ENCODE measurements around the gene RFX3. TPM values are rescaled to one million over a fixed set of nuclear protein-coding genes. Genes with fewer than 3 reads are reported as not detected.

The RFX3 gene
- total and polyA plus RNA-seq, 4 donors: 16.7 to 44.0 (median 26.8) TPM

- Histone ChIP-seq H3K4me3 (ENCODE audit: low read depth, low read length) (no peak overlapping the region), H3K9me3 (ENCODE audit: control insufficient read depth, insufficient read depth, low read length) (no peaks in the 10 kb centered on the region), H3K36me3 (ENCODE audit: control insufficient read depth, insufficient read depth, low read length) (peaks cover 3% of the 10 kb centered on the region), H3K27me3 (ENCODE audit: control insufficient read depth, insufficient read depth, low read length) (no peaks in the 10 kb centered on the region), H3K27ac (ENCODE audit: low read depth, low read length) (no peak overlapping the region), H3K4me1 (ENCODE audit: control insufficient read depth, insufficient read depth, low read length) (no peaks in the 10 kb centered on the region)
- WGBS (ENCODE audit: insufficient coverage): 100% methylated on average over 1 of the region's 2 CpGs
- no peak for DNase-seq (ENCODE audit: low read depth in 4 of 6, low spot score in 6 of 6)
These were observed 134.4 kb downstream of the RFX3 start for GRCh38 chr9:3391414-3391813.

- no peaks in the 10 kb centered on the region for H3K36me3 ChIP-seq (ENCODE audit: control insufficient read depth, insufficient read depth, low read length)
- no CpG with 5 or more reads among the region's 1 CpG for WGBS (ENCODE audit: insufficient coverage)
- no peaks in the 10 kb centered on the region for H3K9me3 ChIP-seq (ENCODE audit: control insufficient read depth, insufficient read depth, low read length)
- no peak overlapping the region for H3K4me3 ChIP-seq (ENCODE audit: low read depth, low read length)
- H3K27me3 ChIP-seq (ENCODE audit: control insufficient read depth, insufficient read depth, low read length): no peaks in the 10 kb centered on the region
- H3K4me1 ChIP-seq (ENCODE audit: control insufficient read depth, insufficient read depth, low read length): no peaks in the 10 kb centered on the region
- no peak for DNase-seq (ENCODE audit: low read depth in 4 of 6, low spot score in 6 of 6)
- H3K27ac ChIP-seq (ENCODE audit: low read depth, low read length): no peak overlapping the region
These were observed 139.0 kb downstream of the RFX3 start for GRCh38 chr9:3386753-3387152.

GRCh38 chr9:3385871-3386270 is 139.9 kb downstream of the RFX3 start:
- Histone ChIP-seq H3K36me3 (ENCODE audit: control insufficient read depth, insufficient read depth, low read length) (no peaks in the 10 kb centered on the region), H3K9me3 (ENCODE audit: control insufficient read depth, insufficient read depth, low read length) (no peaks in the 10 kb centered on the region), H3K27ac (ENCODE audit: low read depth, low read length) (no peak overlapping the region), H3K4me1 (ENCODE audit: control insufficient read depth, insufficient read depth, low read length) (no peaks in the 10 kb centered on the region), H3K4me3 (ENCODE audit: low read depth, low read length) (no peak overlapping the region), H3K27me3 (ENCODE audit: control insufficient read depth, insufficient read depth, low read length) (no peaks in the 10 kb centered on the region)
- no CpG with 5 or more reads among the region's 1 CpG for WGBS (ENCODE audit: insufficient coverage)
- DNase-seq (ENCODE audit: low read depth in 4 of 6, low spot score in 6 of 6): no peak

GRCh38 chr9:3371842-3372241 is 154.0 kb downstream of the RFX3 start:
- DNase-seq (ENCODE audit: low read depth in 4 of 6, low spot score in 6 of 6): no peak
- H3K9me3 ChIP-seq (ENCODE audit: control insufficient read depth, insufficient read depth, low read length): no peaks in the 10 kb centered on the region
- 100% methylated on average over 1 of the region's 2 CpGs for WGBS (ENCODE audit: insufficient coverage)

GRCh38 chr9:3370715-3371114 is 155.1 kb downstream of the RFX3 start:
- Histone ChIP-seq H3K36me3 (ENCODE audit: control insufficient read depth, insufficient read depth, low read length) (no peaks in the 10 kb centered on the region), H3K4me1 (ENCODE audit: control insufficient read depth, insufficient read depth, low read length) (no peaks in the 10 kb centered on the region), H3K27ac (ENCODE audit: low read depth, low read length) (no peak overlapping the region), H3K27me3 (ENCODE audit: control insufficient read depth, insufficient read depth, low read length) (no peaks in the 10 kb centered on the region), H3K9me3 (ENCODE audit: control insufficient read depth, insufficient read depth, low read length) (no peaks in the 10 kb centered on the region), H3K4me3 (ENCODE audit: low read depth, low read length) (no peak overlapping the region)
- DNase-seq (ENCODE audit: low read depth in 4 of 6, low spot score in 6 of 6): no peak

More at GRCh38 chr9:3371842-3372241, 154.0 kb downstream of the RFX3 start:
- H3K27ac ChIP-seq (ENCODE audit: low read depth, low read length): no peak overlapping the region
- no peaks in the 10 kb centered on the region for H3K4me1 ChIP-seq (ENCODE audit: control insufficient read depth, insufficient read depth, low read length)
- no peak overlapping the region for H3K4me3 ChIP-seq (ENCODE audit: low read depth, low read length)
- no peaks in the 10 kb centered on the region for H3K27me3 ChIP-seq (ENCODE audit: control insufficient read depth, insufficient read depth, low read length)
- H3K36me3 ChIP-seq (ENCODE audit: control insufficient read depth, insufficient read depth, low read length): no peaks in the 10 kb centered on the region

- H3K9me3 ChIP-seq (ENCODE audit: control insufficient read depth, insufficient read depth, low read length): no peaks in the 10 kb centered on the region
- WGBS (ENCODE audit: insufficient coverage): 82% methylated on average over 2 of the region's 2 CpGs
- H3K36me3 ChIP-seq (ENCODE audit: control insufficient read depth, insufficient read depth, low read length): no peaks in the 10 kb centered on the region
- no peak overlapping the region for H3K27ac ChIP-seq (ENCODE audit: low read depth, low read length)
- peak in 2 of 6 donors; percentile 14 to 16 for DNase-seq (ENCODE audit: low read depth in 4 of 6, low spot score in 6 of 6)
- no peaks in the 10 kb centered on the region for H3K4me1 ChIP-seq (ENCODE audit: control insufficient read depth, insufficient read depth, low read length)
- no peak overlapping the region for H3K4me3 ChIP-seq (ENCODE audit: low read depth, low read length)
- H3K27me3 ChIP-seq (ENCODE audit: control insufficient read depth, insufficient read depth, low read length): no peaks in the 10 kb centered on the region
These were observed 158.6 kb downstream of the RFX3 start for GRCh38 chr9:3367185-3367584.

- Histone ChIP-seq H3K27me3 (ENCODE audit: control insufficient read depth, insufficient read depth, low read length) (no peaks in the 10 kb centered on the region), H3K9me3 (ENCODE audit: control insufficient read depth, insufficient read depth, low read length) (no peaks in the 10 kb centered on the region), H3K36me3 (ENCODE audit: control insufficient read depth, insufficient read depth, low read length) (no peaks in the 10 kb centered on the region), H3K27ac (ENCODE audit: low read depth, low read length) (no peak overlapping the region), H3K4me1 (ENCODE audit: control insufficient read depth, insufficient read depth, low read length) (no peaks in the 10 kb centered on the region), H3K4me3 (ENCODE audit: low read depth, low read length) (no peak overlapping the region)
- no peak for DNase-seq (ENCODE audit: low read depth in 4 of 6, low spot score in 6 of 6)
- 100% methylated on average over 1 of the region's 2 CpGs for WGBS (ENCODE audit: insufficient coverage)
These were observed 164.0 kb downstream of the RFX3 start for GRCh38 chr9:3361689-3362392.

- no peaks in the 10 kb centered on the region for H3K4me1 ChIP-seq (ENCODE audit: control insufficient read depth, insufficient read depth, low read length)
- H3K36me3 ChIP-seq (ENCODE audit: control insufficient read depth, insufficient read depth, low read length): no peaks in the 10 kb centered on the region
- no peak overlapping the region for H3K27ac ChIP-seq (ENCODE audit: low read depth, low read length)
- no peak for DNase-seq (ENCODE audit: low read depth in 4 of 6, low spot score in 6 of 6)
- WGBS (ENCODE audit: insufficient coverage): 86% methylated on average over 2 of the region's 4 CpGs
- no peak overlapping the region for H3K4me3 ChIP-seq (ENCODE audit: low read depth, low read length)
- no peaks in the 10 kb centered on the region for H3K27me3 ChIP-seq (ENCODE audit: control insufficient read depth, insufficient read depth, low read length)
- no peaks in the 10 kb centered on the region for H3K9me3 ChIP-seq (ENCODE audit: control insufficient read depth, insufficient read depth, low read length)
These were observed 164.7 kb downstream of the RFX3 start for GRCh38 chr9:3361116-3361515.

GRCh38 chr9:3360245-3360644 is 165.6 kb downstream of the RFX3 start:
- Histone ChIP-seq H3K27ac (ENCODE audit: low read depth, low read length) (no peak overlapping the region), H3K36me3 (ENCODE audit: control insufficient read depth, insufficient read depth, low read length) (no peaks in the 10 kb centered on the region), H3K4me1 (ENCODE audit: control insufficient read depth, insufficient read depth, low read length) (no peaks in the 10 kb centered on the region), H3K9me3 (ENCODE audit: control insufficient read depth, insufficient read depth, low read length) (no peaks in the 10 kb centered on the region), H3K27me3 (ENCODE audit: control insufficient read depth, insufficient read depth, low read length) (no peaks in the 10 kb centered on the region), H3K4me3 (ENCODE audit: low read depth, low read length) (no peak overlapping the region)
- DNase-seq (ENCODE audit: low read depth in 4 of 6, low spot score in 6 of 6): no peak

- H3K4me3 ChIP-seq (ENCODE audit: low read depth, low read length): no peak overlapping the region
- no peak for DNase-seq (ENCODE audit: low read depth in 4 of 6, low spot score in 6 of 6)
- no peaks in the 10 kb centered on the region for H3K27me3 ChIP-seq (ENCODE audit: control insufficient read depth, insufficient read depth, low read length)
- H3K27ac ChIP-seq (ENCODE audit: low read depth, low read length): no peak overlapping the region
- H3K9me3 ChIP-seq (ENCODE audit: control insufficient read depth, insufficient read depth, low read length): no peaks in the 10 kb centered on the region
- H3K36me3 ChIP-seq (ENCODE audit: control insufficient read depth, insufficient read depth, low read length): no peaks in the 10 kb centered on the region
- WGBS (ENCODE audit: insufficient coverage): no CpG with 5 or more reads among the region's 1 CpG
- H3K4me1 ChIP-seq (ENCODE audit: control insufficient read depth, insufficient read depth, low read length): no peaks in the 10 kb centered on the region
These were observed 166.0 kb downstream of the RFX3 start for GRCh38 chr9:3359778-3360177.
